ENCODE measurements around the gene USP53. TPM values are rescaled to one million over a fixed set of nuclear protein-coding genes. Genes with fewer than 3 reads are reported as not detected.

USP53 gene
- total and polyA plus RNA-seq, 12 donors: 12.5 to 64.6 (median 41.8) TPM

DNA sequence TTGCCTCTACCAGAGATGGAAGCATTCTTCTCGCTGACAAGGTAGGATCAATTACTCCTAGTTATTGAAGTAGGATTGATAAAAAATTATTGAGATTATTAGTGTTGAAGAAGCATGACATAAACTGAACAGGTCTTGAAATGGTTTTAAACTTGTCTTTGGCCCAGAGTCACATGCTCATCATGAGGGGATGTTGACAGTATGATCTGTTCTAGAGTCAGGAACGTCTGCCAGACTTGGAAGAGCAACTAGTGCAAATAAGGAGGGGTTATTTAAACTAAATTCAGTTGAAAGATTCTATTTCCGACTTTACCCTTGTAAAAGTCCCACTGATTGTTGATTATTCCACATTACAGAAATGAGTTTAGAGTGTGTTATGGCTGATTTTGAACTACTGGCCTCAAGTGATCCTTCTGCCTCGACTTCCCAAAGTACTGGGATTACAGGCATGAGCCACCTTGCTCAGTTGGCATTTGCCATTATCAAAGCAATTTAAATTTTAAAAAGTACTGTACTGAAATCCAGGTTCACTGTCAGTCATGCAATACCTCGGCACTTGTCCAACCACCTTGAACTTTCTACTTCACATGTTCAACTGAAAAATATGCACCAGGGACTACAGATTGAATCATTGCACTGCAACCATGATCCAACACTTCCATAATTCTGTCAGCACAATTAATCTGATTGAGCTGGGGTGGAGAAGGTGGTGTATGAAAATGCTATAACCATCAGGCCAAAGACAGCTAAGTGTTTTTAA, 89.7 kb downstream of the USP53 start:
- TF ChIP-seq, protein P1, sequence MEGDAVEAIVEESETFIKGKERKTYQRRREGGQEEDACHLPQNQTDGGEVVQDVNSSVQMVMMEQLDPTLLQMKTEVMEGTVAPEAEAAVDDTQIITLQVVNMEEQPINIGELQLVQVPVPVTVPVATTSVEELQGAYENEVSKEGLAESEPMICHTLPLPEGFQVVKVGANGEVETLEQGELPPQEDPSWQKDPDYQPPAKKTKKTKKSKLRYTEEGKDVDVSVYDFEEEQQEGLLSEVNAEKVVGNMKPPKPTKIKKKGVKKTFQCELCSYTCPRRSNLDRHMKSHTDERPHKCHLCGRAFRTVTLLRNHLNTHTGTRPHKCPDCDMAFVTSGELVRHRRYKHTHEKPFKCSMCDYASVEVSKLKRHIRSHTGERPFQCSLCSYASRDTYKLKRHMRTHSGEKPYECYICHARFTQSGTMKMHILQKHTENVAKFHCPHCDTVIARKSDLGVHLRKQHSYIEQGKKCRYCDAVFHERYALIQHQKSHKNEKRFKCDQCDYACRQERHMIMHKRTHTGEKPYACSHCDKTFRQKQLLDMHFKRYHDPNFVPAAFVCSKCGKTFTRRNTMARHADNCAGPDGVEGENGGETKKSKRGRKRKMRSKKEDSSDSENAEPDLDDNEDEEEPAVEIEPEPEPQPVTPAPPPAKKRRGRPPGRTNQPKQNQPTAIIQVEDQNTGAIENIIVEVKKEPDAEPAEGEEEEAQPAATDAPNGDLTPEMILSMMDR (IDR thresholded peaks at IDR 0.05): no peak
- H3K4me3 ChIP-seq: no peak overlapping the region
- peaks cover 0 to 14% (median 2%) of the 10 kb centered on the region in 9 donors for H3K36me3 ChIP-seq
- no peaks in the 10 kb centered on the region for H3K9me3 ChIP-seq
- 70 to 72% methylated on average over 5 of the region's 5 CpGs for WGBS, 2 donors
- no peaks in the 10 kb centered on the region for H3K27me3 ChIP-seq
- intact Hi-C loops (cut with DNase I): no loop called here
- peaks cover 8 to 35% (median 20%) of the 10 kb centered on the region in 9 donors for H3K4me1 ChIP-seq
- H3K27ac ChIP-seq: peak overlapping the region in 1 of 10 donors; percentile 97
- DNase-seq: no peak
- no peak for ATAC-seq

DNA sequence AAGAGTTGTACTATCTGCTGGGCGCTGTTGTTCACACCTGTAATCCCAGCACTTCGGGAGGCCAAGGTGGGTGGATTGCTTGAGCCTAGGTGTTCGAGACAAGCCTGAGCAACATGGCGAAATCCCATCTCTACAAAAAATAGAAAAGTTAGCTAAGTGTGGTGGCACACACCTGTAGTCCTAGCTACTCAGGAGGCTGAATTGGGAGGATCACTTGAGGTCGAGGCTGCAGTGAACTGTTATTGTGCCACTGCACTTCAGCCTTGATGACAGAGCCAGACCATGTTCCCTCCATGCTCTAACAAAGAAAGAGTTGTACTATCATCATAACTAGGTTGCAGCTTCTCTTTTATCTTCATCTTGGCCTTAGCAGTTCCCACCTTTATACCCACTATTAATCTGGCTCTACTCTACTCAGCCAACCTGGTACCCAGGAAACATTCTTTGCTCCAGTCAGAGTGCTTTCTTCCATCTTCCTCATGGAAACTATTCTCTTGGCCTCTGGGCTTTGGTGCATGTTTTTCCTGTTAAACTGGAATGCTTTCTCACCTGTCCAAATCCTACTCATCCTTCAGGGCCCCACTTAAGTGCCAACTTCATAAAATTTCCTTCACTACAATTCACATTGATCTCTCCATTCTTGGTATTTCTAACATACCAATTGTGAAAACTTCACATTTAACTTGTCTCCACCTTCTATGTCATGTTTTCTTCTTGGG, 91.2 kb downstream of the USP53 start:
- intact Hi-C loops (cut with DNase I): no loop called here
- ATAC-seq: no peak

DNA sequence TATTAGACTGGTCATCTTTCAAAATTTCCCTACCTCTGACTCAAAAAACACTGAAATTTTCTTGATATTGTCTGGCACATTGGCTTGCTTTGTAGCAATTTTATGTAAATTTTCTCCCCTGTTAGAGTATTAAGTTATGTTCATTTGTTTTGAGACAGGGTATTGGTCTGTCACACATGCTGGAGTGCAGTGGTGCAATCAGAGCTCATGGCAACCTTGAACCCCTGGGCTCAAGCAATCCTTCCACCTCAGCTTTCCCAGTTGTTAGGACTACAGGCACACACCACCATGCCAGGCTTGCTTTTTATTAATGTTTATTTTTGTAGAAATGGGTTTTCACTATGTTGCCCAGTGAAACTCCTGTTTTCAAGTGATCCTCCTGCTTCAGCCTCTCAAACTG, 91.9 kb downstream of the USP53 start:
- no peaks in the 10 kb centered on the region for H3K9me3 ChIP-seq
- TF ChIP-seq, protein P1 (IDR thresholded peaks at IDR 0.05): no peak
- H3K27me3 ChIP-seq: no peaks in the 10 kb centered on the region
- intact Hi-C loops (cut with DNase I): no loop called here
- no peak overlapping the region for H3K27ac ChIP-seq
- DNase-seq (no peak), ATAC-seq (no peak)
- H3K4me3 ChIP-seq: no peak overlapping the region
- peaks cover 0 to 14% (median 0%) of the 10 kb centered on the region in 9 donors for H3K4me1 ChIP-seq
- H3K36me3 ChIP-seq: no peaks in the 10 kb centered on the region

More for the DNA sequence above, 91.2 kb downstream of the USP53 start:
- Histone ChIP-seq H3K4me3 (no peak overlapping the region), H3K4me1 (peaks cover 3 to 20% (median 6%) of the 10 kb centered on the region in 9 donors), H3K9me3 (no peaks in the 10 kb centered on the region), H3K27me3 (no peaks in the 10 kb centered on the region), H3K36me3 (no peaks in the 10 kb centered on the region), H3K27ac (no peak overlapping the region)
- DNase-seq: no peak
- 96 to 99% methylated on average over 5 of the region's 5 CpGs for WGBS, 2 donors
- TF ChIP-seq, protein P1 (IDR thresholded peaks at IDR 0.05): no peak

DNA sequence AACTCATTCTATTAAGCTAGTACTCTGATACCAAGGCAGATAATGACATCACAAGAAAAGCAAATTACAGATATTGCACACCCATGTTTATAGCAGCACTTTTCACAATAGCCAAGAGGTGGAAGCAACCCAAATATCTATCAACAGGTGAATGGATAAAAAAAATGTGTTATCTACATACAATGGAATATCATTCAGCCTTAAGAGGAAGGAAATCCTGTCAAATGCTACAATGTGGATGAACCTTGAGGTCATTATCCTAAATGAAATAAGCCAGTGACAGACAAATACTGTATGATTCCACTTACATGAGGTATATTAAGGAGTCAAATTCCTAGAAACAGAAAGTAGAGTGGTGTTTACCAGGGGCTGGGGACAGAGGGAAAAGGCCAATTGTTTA, 95.1 kb downstream of the USP53 start:
- intact Hi-C loops (cut with DNase I): no loop called here
- H3K27me3 ChIP-seq: no peaks in the 10 kb centered on the region

More for the DNA sequence above, 95.1 kb downstream of the USP53 start:
- Histone ChIP-seq H3K27ac (no peak overlapping the region), H3K4me3 (no peak overlapping the region), H3K36me3 (no peaks in the 10 kb centered on the region), H3K9me3 (no peaks in the 10 kb centered on the region), H3K4me1 (no peaks in the 10 kb centered on the region)
- no peak for DNase-seq
- TF ChIP-seq, protein P1 (IDR thresholded peaks at IDR 0.05): no peak
- ATAC-seq: no peak
